ENCODE data around the gene MYOG. TPM values are rescaled to one million over a fixed set of nuclear protein-coding genes. Genes with fewer than 3 reads are reported as not detected.

Gene MYOG
- total and polyA plus RNA-seq, 2 of the 4 experiments (the other 2 are of a cell fraction): not detected

DNA sequence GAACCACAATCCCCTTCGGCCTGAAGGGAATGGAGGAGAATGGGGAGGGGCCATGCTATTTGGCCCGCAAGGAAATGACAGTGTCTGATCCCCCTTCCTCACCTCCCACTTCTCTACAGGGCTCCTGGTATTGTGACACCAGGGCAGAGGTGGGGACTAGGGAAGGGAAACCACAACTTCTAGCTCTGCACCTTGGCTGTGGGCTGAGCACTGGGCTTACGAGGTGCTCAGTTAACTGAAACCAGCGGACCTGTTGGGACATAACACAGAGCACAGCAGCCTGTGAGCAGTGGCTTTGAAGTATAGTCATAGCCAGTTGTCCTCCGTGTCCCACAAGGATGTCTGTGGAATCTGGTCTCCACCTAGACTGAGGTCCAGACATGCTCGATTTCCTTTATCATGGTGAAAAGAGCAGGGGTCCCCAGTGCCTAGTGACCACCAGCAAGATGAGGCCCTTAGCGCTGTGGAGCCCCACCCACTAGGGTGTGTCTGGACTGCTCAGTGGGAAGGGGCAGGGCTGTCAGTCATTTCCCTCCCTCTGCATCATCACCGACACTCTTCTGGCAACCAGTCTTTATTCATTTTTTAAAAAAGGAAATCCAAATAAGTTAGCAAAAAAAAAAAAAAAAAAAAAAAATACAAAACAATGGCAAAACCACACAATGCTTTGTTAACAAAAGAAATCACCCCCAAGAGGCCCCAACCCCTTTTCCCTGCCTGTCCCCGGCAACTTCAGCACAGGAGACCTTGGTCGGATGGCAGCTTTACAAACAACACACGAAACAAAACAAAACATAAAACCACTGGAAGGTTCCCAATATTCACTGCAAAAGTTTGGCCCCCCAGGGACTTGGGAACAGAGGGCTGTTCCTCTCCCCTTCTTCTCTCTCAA lies 3.0 kb downstream of the MYOG start (continued):
- TF ChIP-seq MXI1 (IDR thresholded peaks at IDR 0.05; ENCODE audit: borderline replicate concordance, low read depth, low read length): no peak

DNA sequence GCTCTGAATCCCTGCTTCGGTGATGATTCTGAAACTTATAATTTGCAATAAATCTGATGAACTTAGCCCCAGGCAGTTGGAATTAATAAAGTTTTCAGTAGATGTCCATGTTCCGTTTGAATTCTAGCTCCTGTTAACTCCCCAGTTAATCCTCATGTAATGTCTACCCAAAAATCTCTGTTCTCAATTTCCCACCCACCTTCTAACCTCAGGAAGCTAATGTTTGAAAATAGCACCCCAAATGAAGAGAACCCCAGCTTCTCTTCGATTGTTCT lies 3.6 kb downstream of the MYOG start:
- Histone ChIP-seq H3K23ac (ENCODE audit: low read depth, low read length) (no peak overlapping the region), H3K27ac (ENCODE audit: insufficient read depth, low read length) (no peak overlapping the region), H2BK120ac (ENCODE audit: low read depth, low read length) (no peak overlapping the region), H3K56ac (ENCODE audit: extremely low read depth, insufficient read depth, low read length) (no peak overlapping the region), H3K18ac (ENCODE audit: low read depth, low read length) (no peak overlapping the region), H2BK15ac (ENCODE audit: low read depth, low read length) (no peak overlapping the region), H4K5ac (ENCODE audit: low read depth, low read length) (no peak overlapping the region), H3K27me3 (ENCODE audit: control insufficient read depth, insufficient read depth, low read length) (peaks cover 51% of the 10 kb centered on the region), H2AK5ac (ENCODE audit: low read depth, low read length) (no peak overlapping the region), H3K4me3 (ENCODE audit: insufficient read depth, low read depth, low read length) (no peak overlapping the region), H3K9me1 (ENCODE audit: insufficient read depth, low read length) (no peaks in the 10 kb centered on the region), H3K36me3 (ENCODE audit: control insufficient read depth, insufficient read depth, low read length) (no peaks in the 10 kb centered on the region; the same call in 1 of the 2 replicates), H3K4me1 (ENCODE audit: control insufficient read depth, insufficient read depth, low read length) (no peaks in the 10 kb centered on the region), H4K20me1 (ENCODE audit: insufficient read depth, low read length) (no peaks in the 10 kb centered on the region), H3K79me1 (ENCODE audit: low read depth in 1 of 2, low read length in 2 of 2) (no peaks in the 10 kb centered on the region), H2BK5ac (ENCODE audit: low read depth, low read length, poor library complexity, severe bottlenecking) (no peak overlapping the region), H4K91ac (ENCODE audit: insufficient read depth, low read depth, low read length) (no peak overlapping the region), H3K9ac (ENCODE audit: low read depth, low read length) (no peak overlapping the region), H2AFZ (replicated peaks; ENCODE audit: low read length, poor library complexity) (no peak overlapping the region), H3K9me3 (ENCODE audit: control insufficient read depth, insufficient read depth, low read length) (no peaks in the 10 kb centered on the region), H2AK9ac (replicated peaks; ENCODE audit: low read depth, low read length, poor library complexity) (no peak overlapping the region), H2BK20ac (ENCODE audit: low read depth, low read length) (no peak overlapping the region), H3K4ac (ENCODE audit: low read depth, low read length) (no peak overlapping the region), H4K8ac (ENCODE audit: low read depth in 2 of 2, low read length in 2 of 2) (no peak overlapping the region), H3K14ac (replicated peaks; ENCODE audit: low read depth, low read length) (no peak overlapping the region), H3K4me2 (ENCODE audit: low read depth, low read length) (no peak overlapping the region)
- 0% methylated on average over 1 of the region's 3 CpGs; no CpG with 5 or more reads in 1 of the 2 experiments for WGBS, 2 experiments (ENCODE audit: extremely low coverage in 2 of 2, insufficient read length in 1 of 2)
- in situ Hi-C loops (cut with MboI; ENCODE audit: low sequenced_read_pairs): no loop called here
- no peak for ATAC-seq (ENCODE audit: low read depth)
- dilution Hi-C loops (cut with HindIII; ENCODE audit: low sequenced_read_pairs, unreplicated experiment): no loop called here
- intact Hi-C loops (cut with micrococcal nuclease): no loop called here
- no TSS peak for BruUV-seq (replicated peaks)
- ChIA-PET POLR2A (ENCODE audit: unreplicated experiment) (no interaction called here), CTCF (no interaction called here)
- no peak for DNase-seq
- TF ChIP-seq RFX5 (IDR thresholded peaks at IDR 0.05; ENCODE audit: low read depth, low read length) (no peak), RAD21 (IDR thresholded peaks at IDR 0.05; ENCODE audit: low read length) (no peak), FOS (IDR thresholded peaks at IDR 0.05; ENCODE audit: low read depth, low read length) (no peak), BHLHE40 (IDR thresholded peaks at IDR 0.05; ENCODE audit: low read depth, low read length) (no peak), NFE2L2 (IDR thresholded peaks at IDR 0.05; ENCODE audit: low read depth, low read length) (no peak), CEBPB (IDR thresholded peaks at IDR 0.05; ENCODE audit: low read depth, low read length) (no peak), MXI1 (IDR thresholded peaks at IDR 0.05; ENCODE audit: borderline replicate concordance, low read depth, low read length) (no peak), MAFK (IDR thresholded peaks at IDR 0.05; ENCODE audit: low read depth, low read length) (no peak), RCOR1 (IDR thresholded peaks at IDR 0.05; ENCODE audit: insufficient replicate concordance, low read length) (no peak), CHD1 (IDR thresholded peaks at IDR 0.05; ENCODE audit: low read depth, low read length) (no peak), SMC3 (IDR thresholded peaks at IDR 0.05; ENCODE audit: low read depth, low read length) (no peak), POLR2A (IDR thresholded peaks at IDR 0.05; ENCODE audit: low read depth, low read length) (no peak)
- TF ChIP-seq, protein P1, sequence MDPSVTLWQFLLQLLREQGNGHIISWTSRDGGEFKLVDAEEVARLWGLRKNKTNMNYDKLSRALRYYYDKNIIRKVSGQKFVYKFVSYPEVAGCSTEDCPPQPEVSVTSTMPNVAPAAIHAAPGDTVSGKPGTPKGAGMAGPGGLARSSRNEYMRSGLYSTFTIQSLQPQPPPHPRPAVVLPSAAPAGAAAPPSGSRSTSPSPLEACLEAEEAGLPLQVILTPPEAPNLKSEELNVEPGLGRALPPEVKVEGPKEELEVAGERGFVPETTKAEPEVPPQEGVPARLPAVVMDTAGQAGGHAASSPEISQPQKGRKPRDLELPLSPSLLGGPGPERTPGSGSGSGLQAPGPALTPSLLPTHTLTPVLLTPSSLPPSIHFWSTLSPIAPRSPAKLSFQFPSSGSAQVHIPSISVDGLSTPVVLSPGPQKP (IDR thresholded peaks at IDR 0.05; ENCODE audit: borderline replicate concordance, low read depth, low read length): no peak
- TF ChIP-seq, protein P2, sequence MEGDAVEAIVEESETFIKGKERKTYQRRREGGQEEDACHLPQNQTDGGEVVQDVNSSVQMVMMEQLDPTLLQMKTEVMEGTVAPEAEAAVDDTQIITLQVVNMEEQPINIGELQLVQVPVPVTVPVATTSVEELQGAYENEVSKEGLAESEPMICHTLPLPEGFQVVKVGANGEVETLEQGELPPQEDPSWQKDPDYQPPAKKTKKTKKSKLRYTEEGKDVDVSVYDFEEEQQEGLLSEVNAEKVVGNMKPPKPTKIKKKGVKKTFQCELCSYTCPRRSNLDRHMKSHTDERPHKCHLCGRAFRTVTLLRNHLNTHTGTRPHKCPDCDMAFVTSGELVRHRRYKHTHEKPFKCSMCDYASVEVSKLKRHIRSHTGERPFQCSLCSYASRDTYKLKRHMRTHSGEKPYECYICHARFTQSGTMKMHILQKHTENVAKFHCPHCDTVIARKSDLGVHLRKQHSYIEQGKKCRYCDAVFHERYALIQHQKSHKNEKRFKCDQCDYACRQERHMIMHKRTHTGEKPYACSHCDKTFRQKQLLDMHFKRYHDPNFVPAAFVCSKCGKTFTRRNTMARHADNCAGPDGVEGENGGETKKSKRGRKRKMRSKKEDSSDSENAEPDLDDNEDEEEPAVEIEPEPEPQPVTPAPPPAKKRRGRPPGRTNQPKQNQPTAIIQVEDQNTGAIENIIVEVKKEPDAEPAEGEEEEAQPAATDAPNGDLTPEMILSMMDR (conservative IDR thresholded peaks at IDR 0.05; ENCODE audit: low read depth, low read length): no peak

Measured in IMR-90 (cell line).